Activated CD4-positive, alpha-beta memory T cell treated with anti-CD3 and anti-CD28 coated beads for 36 hours (primary cell): ENCODE data around the gene SRSF10. TPM values are rescaled to one million over a fixed set of nuclear protein-coding genes. Genes with fewer than 3 reads are reported as not detected.
"Not testable (repeated sequence)": the region's sequence is repeated elsewhere in the genome, so short reads cannot be mapped to it uniquely, and the experiment has no call there.

Experiments used
- CTCF ChIA-PET: fragments of 350-600 bp; sonication (Branson Sonifier 250); formaldehyde crosslinking; loops from one replicate; lab custom pipeline; 2021; ENCODE audit warnings: antibody characterized with exemption, inconsistent platforms; lab: Charles Lee
- POLR2A ChIA-PET: fragments of 350-600 bp; sonication (Branson Sonifier 250); formaldehyde crosslinking; loops from one replicate; lab custom pipeline; 2021; ENCODE audit warnings: antibody characterized with exemption; lab: Charles Lee
- DNase-seq: peaks from one replicate; pipeline ENCODE4 v3.0.0-alpha.2; 2020
- H3K27ac Mint-ChIP-seq: one replicate; pipeline ENCODE4 v1.8.0; 2021; ENCODE audit warnings: mixed read lengths
- H3K27me3 Mint-ChIP-seq: one replicate; pipeline ENCODE4 v1.8.0; 2021; ENCODE audit warnings: mixed read lengths
- H3K36me3 Mint-ChIP-seq: one replicate; pipeline ENCODE4 v1.8.0; 2021; ENCODE audit warnings: mixed read lengths
- H3K4me1 Mint-ChIP-seq: one replicate; pipeline ENCODE4 v1.8.0; 2021; ENCODE audit warnings: low read depth, mixed read lengths
- H3K4me3 Mint-ChIP-seq: one replicate; pipeline ENCODE4 v1.8.0; 2021; ENCODE audit warnings: mild to moderate bottlenecking, mixed read lengths
- H3K9me3 Mint-ChIP-seq: one replicate; pipeline ENCODE4 v1.8.0; 2021; ENCODE audit warnings: mixed read lengths
- intact Hi-C: fragments of 100-400 bp; cut with micrococcal nuclease; formaldehyde crosslinking; loops from one replicate; pipeline ENCODE4 v1.15.1; 2023
- total RNA-seq, 2 experiments: library from RNA; stranded (reverse); gene quantifications; one replicate each; pipeline ENCODE4 v1.2.3, GENCODE V29; 2021

The SRSF10 gene
- total RNA-seq, 2 experiments from 2014 or later: 175 to 184 TPM

- peaks cover 69% of the 10 kb centered on the region for H3K4me1 Mint-ChIP-seq
- H3K9me3 Mint-ChIP-seq: no peaks in the 10 kb centered on the region
- no peaks in the 10 kb centered on the region for H3K27me3 Mint-ChIP-seq
- no peak for DNase-seq
- CTCF ChIA-PET: interaction anchor here (1.2 to 1.9 kb wide), 3 partner anchors 11 to 193 kb away, joined by 3 to 7 read pairs (median 5); no protein-coding TSS in a partner anchor
- intact Hi-C loops: loop anchor here (1.0 kb wide), 2 partner anchors 12 to 15 kb away; partner anchors contain the start of gene SRSF10
- POLR2A ChIA-PET: interaction anchor here (0.9 to 3.2 kb wide), 5 partner anchors 8 to 141 kb away, joined by 3 to 28 read pairs (median 9); partner anchors contain the start of gene SRSF10
- peaks cover 71% of the 10 kb centered on the region for H3K36me3 Mint-ChIP-seq
- peak overlapping the region; percentile 12 for H3K4me3 Mint-ChIP-seq
- peak overlapping the region; percentile 84 for H3K27ac Mint-ChIP-seq
Measured at GRCh38 chr1:23964790-23965740, 15.1 kb downstream of the SRSF10 start.

- ChIA-PET POLR2A (interaction anchor here (1.1 to 3.2 kb wide), 4 partner anchors 9 to 140 kb away, joined by 3 to 28 read pairs (median 14); partner anchors contain the start of gene SRSF10), CTCF (interaction anchor here (0.8 to 1.9 kb wide), 3 partner anchors 12 to 186 kb away, joined by 3 to 7 read pairs (median 3); no protein-coding TSS in a partner anchor)
- no peak for DNase-seq
- intact Hi-C loops: loop anchor here (1.0 kb wide), 1 partner anchor 16 kb away; the partner anchor contains the start of gene SRSF10
- Mint-ChIP-seq H3K9me3 (no peaks in the 10 kb centered on the region), H3K27ac (peak overlapping the region; percentile 84), H3K27me3 (no peaks in the 10 kb centered on the region), H3K4me3 (peak overlapping the region; percentile 5), H3K36me3 (peaks cover 69% of the 10 kb centered on the region), H3K4me1 (peaks cover 64% of the 10 kb centered on the region)
Measured at GRCh38 chr1:23964235-23964668, 15.9 kb downstream of the SRSF10 start.

GRCh38 chr1:23963617-23964234 is 16.4 kb downstream of the SRSF10 start:
- peaks cover 65% of the 10 kb centered on the region for H3K4me1 Mint-ChIP-seq
- peak overlapping the region; percentile 84 for H3K27ac Mint-ChIP-seq
- H3K36me3 Mint-ChIP-seq: peaks cover 71% of the 10 kb centered on the region
- ChIA-PET POLR2A (interaction anchor here (1.1 to 3.2 kb wide), 4 partner anchors 10 to 139 kb away, joined by 3 to 28 read pairs (median 14); partner anchors contain the start of gene SRSF10), CTCF (interaction anchor here (0.6 to 1.9 kb wide), 6 partner anchors 13 to 540 kb away, joined by 3 to 7 read pairs (median 3); no protein-coding TSS in a partner anchor)
- H3K27me3 Mint-ChIP-seq: no peaks in the 10 kb centered on the region
- no peak overlapping the region for H3K4me3 Mint-ChIP-seq
- intact Hi-C loops: loop anchor here (1.0 kb wide), 1 partner anchor 17 kb away; the partner anchor contains the start of gene SRSF10
- no peak for DNase-seq
- no peaks in the 10 kb centered on the region for H3K9me3 Mint-ChIP-seq

- intact Hi-C loops: no loop called here
- CTCF ChIA-PET: interaction anchor here (0.9 to 1.9 kb wide), 4 partner anchors 19 to 150 kb away, joined by 3 to 7 read pairs (median 6); partner anchors contain the start of gene SRSF10
- no peaks in the 10 kb centered on the region for H3K9me3 Mint-ChIP-seq
- H3K27ac Mint-ChIP-seq: peak overlapping the region; percentile 100
- no peak for DNase-seq
- H3K27me3 Mint-ChIP-seq: no peaks in the 10 kb centered on the region
- peaks cover 55% of the 10 kb centered on the region for H3K4me1 Mint-ChIP-seq
- H3K4me3 Mint-ChIP-seq: peak overlapping the region; percentile 100
- H3K36me3 Mint-ChIP-seq: peaks cover 48% of the 10 kb centered on the region
- POLR2A ChIA-PET: interaction anchor here (1.2 to 4.0 kb wide), 3 partner anchors 13 to 182 kb away, joined by 3 to 70 read pairs (median 3); partner anchors contain the start of genes PITHD1 and SRSF10
Measured at GRCh38 chr1:23960291-23961020, 19.7 kb downstream of the SRSF10 start.

- H3K27me3 Mint-ChIP-seq: no peaks in the 10 kb centered on the region
- H3K4me1 Mint-ChIP-seq: peaks cover 55% of the 10 kb centered on the region
- ChIA-PET POLR2A (interaction anchor here (1.2 to 4.0 kb wide), 3 partner anchors 19 to 455 kb away, joined by 3 to 70 read pairs (median 3); partner anchors contain the start of genes NIPAL3, PITHD1 and SRSF10), CTCF (interaction anchor here (1.0 to 1.9 kb wide), 4 partner anchors 19 to 527 kb away, joined by 3 to 7 read pairs (median 4); partner anchors contain the start of gene SRSF10)
- intact Hi-C loops: loop anchor here (1.0 to 10.0 kb wide), 7 partner anchors 21 to 528 kb away; partner anchors contain the start of genes GALE, HMGCL, NIPAL3 and SRSF10
- peaks cover 43% of the 10 kb centered on the region for H3K36me3 Mint-ChIP-seq
- peak within 1 kb of the TSS; percentile 100 for H3K4me3 Mint-ChIP-seq
- peak within 1 kb of the TSS; percentile 100 for H3K27ac Mint-ChIP-seq
- no peaks in the 10 kb centered on the region for H3K9me3 Mint-ChIP-seq
- DNase-seq: peak; percentile 99
Measured at GRCh38 chr1:23959461-23960290, 20.5 kb downstream of the SRSF10 start, which contains the start of gene PNRC2. Gene PNRC2, plus strand, starts transcription at chr1:23959828. Its CDS starts 1,630 bp downstream, at chr1:23961458.

DNA sequence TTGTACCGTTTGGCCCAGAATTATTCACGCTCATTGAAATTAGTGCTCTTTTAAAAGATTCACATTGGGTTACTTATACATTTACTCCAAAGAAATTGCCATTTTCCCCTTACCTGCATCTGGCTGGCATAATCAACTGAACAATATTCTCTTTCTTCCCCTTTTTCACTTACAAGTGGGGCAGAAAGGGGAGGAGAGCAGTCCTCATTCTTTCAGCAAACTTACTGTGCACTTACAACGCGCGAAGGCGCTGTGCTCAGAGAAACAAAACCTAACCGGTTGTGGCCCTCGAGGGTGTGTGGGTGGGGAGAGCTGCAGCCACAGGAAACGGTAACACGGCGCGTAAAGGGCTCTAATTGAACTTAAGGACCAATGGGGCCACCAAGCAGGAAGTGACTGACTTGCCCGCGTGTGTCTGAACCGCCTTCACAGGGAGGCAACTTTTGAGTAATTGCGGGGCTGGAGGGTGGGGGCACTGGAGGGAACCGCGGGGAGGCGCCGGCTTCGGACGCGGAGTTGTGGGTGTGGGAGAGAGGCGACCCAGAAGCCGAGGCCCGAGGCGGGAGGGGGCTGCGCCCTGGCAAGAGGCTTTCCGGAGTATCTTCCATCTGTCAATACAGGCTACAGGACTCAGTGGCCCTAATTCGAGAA is 21.2 kb downstream of the SRSF10 start:
- Mint-ChIP-seq H3K4me1 (peaks cover 52% of the 10 kb centered on the region), H3K9me3 (no peaks in the 10 kb centered on the region), H3K36me3 (peaks cover 37% of the 10 kb centered on the region), H3K27me3 (no peaks in the 10 kb centered on the region), H3K27ac (peak overlapping the region; percentile 100), H3K4me3 (peak overlapping the region; percentile 100)
- CTCF ChIA-PET: interaction anchor here (1.0 to 1.9 kb wide), 3 partner anchors 20 to 528 kb away, joined by 3 to 7 read pairs (median 3); partner anchors contain the start of gene SRSF10
- POLR2A ChIA-PET: interaction anchor here (0.7 to 4.0 kb wide), 3 partner anchors 20 to 456 kb away, joined by 3 to 70 read pairs (median 3); partner anchors contain the start of genes NIPAL3 and SRSF10
- intact Hi-C loops: loop anchor here (1.0 to 10.0 kb wide), 7 partner anchors 21 to 528 kb away; partner anchors contain the start of genes GALE, HMGCL, NIPAL3 and SRSF10
- peak; percentile 97 for DNase-seq

DNA sequence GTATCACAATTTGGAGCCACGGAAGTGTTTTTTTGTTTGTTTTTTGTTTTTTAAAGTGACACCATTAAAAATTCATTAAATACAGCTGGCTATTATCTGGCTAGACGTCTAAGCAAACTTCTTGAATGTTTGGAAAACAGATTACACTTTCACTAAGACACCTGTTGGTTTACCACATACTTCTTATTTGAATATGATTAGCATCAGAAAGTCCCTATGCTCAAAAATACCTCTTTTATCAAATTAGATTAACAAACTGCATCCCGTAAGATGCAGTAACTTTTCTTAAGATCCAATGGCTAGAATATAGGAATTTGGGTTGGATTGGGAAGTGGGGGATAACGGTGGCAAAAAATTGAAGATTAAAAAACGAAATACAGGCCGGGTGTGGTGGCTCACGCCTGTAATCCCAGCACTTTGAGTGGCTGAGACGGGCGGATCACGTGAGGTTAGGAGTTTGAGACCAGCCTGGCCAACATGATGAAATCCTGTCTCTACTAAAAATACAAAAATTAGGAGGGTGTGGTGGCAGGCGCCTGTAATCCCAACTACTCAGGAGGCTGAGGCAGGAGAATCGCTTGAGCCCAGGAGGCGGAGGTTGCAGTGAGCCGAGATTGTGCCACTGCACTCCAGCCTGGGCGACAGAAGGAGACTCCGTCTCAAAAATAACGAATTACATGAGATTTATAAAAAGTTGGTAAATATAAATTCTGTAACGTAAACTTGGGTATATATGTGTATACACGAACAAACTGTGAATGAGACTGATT is 21.9 kb downstream of the SRSF10 start:
- intact Hi-C loops: loop anchor here (5.0 to 10.0 kb wide), 4 partner anchors 69 to 529 kb away; partner anchors contain the start of genes HMGCL, NIPAL3 and STPG1
- not testable (repeated sequence) for H3K9me3 Mint-ChIP-seq, H3K27me3 Mint-ChIP-seq
- ChIA-PET CTCF (interaction anchor here (2.2 kb wide), 1 partner anchor 11 kb away, joined by 12 read pairs; no protein-coding TSS in a partner anchor), POLR2A (interaction anchor here (0.7 to 4.0 kb wide), 2 partner anchors 20 to 85 kb away, joined by 3 to 70 read pairs; partner anchors contain the start of gene SRSF10)
- Mint-ChIP-seq H3K4me3 (peak overlapping the region; percentile 100), H3K27ac (peak overlapping the region; percentile 100), H3K4me1 (peaks cover 46% of the 10 kb centered on the region), H3K36me3 (peaks cover 31% of the 10 kb centered on the region)
- DNase-seq: peak; percentile 43

GRCh38 chr1:23957096-23957495 is 23.0 kb downstream of the SRSF10 start:
- CTCF ChIA-PET: interaction anchor here (0.6 to 2.2 kb wide), 4 partner anchors 10 to 88 kb away, joined by 3 to 12 read pairs (median 4); no protein-coding TSS in a partner anchor
- H3K4me3 Mint-ChIP-seq: peak overlapping the region; percentile 25
- H3K9me3 Mint-ChIP-seq: no peaks in the 10 kb centered on the region
- H3K27me3 Mint-ChIP-seq: no peaks in the 10 kb centered on the region
- POLR2A ChIA-PET: interaction anchor here (0.6 kb wide), 1 partner anchor 69 kb away, joined by 3 read pairs; no protein-coding TSS in a partner anchor
- no peak for DNase-seq
- intact Hi-C loops: loop anchor here (5.0 to 10.0 kb wide), 4 partner anchors 70 to 530 kb away; partner anchors contain the start of genes HMGCL, NIPAL3 and STPG1
- H3K27ac Mint-ChIP-seq: peak overlapping the region; percentile 9
- peaks cover 25% of the 10 kb centered on the region for H3K36me3 Mint-ChIP-seq
- peaks cover 38% of the 10 kb centered on the region for H3K4me1 Mint-ChIP-seq
